ENCODE measurements around the gene DAB1. TPM values are rescaled to one million over a fixed set of nuclear protein-coding genes. Genes with fewer than 3 reads are reported as not detected.

Gene DAB1
- total RNA-seq, 1 donor from 2014 or later: 14.6 TPM

GRCh38 chr1:57324388-57324787 lies 99.5 kb downstream of the DAB1 start:
- H3K4me3 Mint-ChIP-seq: no peak overlapping the region
- Histone ChIP-seq H3K27ac (no peak overlapping the region), H4K20me1 (ENCODE audit: low read depth) (no peaks in the 10 kb centered on the region), H3K4me1 (peaks cover 20% of the 10 kb centered on the region), H3K79me2 (ENCODE audit: low read depth) (no peaks in the 10 kb centered on the region), H2AFZ (replicated peaks) (no peak overlapping the region), H3K36me3 (no peaks in the 10 kb centered on the region), H3K9ac (no peak overlapping the region), H3F3A (ENCODE audit: low read depth) (no peaks in the 10 kb centered on the region), H3K4me2 (no peak overlapping the region), H3K9me3 (ENCODE audit: low read depth) (no peaks in the 10 kb centered on the region), H3K4me3 (no peak overlapping the region), H3K27me3 (no peaks in the 10 kb centered on the region)
- peaks cover 17% of the 10 kb centered on the region for H3K4me1 Mint-ChIP-seq
- no peak overlapping the region for H3K27ac Mint-ChIP-seq
- no peaks in the 10 kb centered on the region for H3K27me3 Mint-ChIP-seq (ENCODE audit: insufficient read depth, low read depth)
- TF ChIP-seq, protein P1, sequence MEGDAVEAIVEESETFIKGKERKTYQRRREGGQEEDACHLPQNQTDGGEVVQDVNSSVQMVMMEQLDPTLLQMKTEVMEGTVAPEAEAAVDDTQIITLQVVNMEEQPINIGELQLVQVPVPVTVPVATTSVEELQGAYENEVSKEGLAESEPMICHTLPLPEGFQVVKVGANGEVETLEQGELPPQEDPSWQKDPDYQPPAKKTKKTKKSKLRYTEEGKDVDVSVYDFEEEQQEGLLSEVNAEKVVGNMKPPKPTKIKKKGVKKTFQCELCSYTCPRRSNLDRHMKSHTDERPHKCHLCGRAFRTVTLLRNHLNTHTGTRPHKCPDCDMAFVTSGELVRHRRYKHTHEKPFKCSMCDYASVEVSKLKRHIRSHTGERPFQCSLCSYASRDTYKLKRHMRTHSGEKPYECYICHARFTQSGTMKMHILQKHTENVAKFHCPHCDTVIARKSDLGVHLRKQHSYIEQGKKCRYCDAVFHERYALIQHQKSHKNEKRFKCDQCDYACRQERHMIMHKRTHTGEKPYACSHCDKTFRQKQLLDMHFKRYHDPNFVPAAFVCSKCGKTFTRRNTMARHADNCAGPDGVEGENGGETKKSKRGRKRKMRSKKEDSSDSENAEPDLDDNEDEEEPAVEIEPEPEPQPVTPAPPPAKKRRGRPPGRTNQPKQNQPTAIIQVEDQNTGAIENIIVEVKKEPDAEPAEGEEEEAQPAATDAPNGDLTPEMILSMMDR (IDR thresholded peaks at IDR 0.05): no peak
- H3K9me3 Mint-ChIP-seq: no peaks in the 10 kb centered on the region
- DNase-seq (ENCODE audit: low spot score): no peak
- no peaks in the 10 kb centered on the region for H3K36me3 Mint-ChIP-seq

GRCh38 chr1:57321776-57322175 lies 102.1 kb downstream of the DAB1 start:
- Histone ChIP-seq H3K4me3 (no peak overlapping the region), H3F3A (ENCODE audit: low read depth) (no peaks in the 10 kb centered on the region), H3K9me3 (ENCODE audit: low read depth) (no peaks in the 10 kb centered on the region), H3K27ac (no peak overlapping the region), H3K9ac (no peak overlapping the region), H3K36me3 (no peaks in the 10 kb centered on the region), H3K79me2 (ENCODE audit: low read depth) (no peaks in the 10 kb centered on the region), H3K4me1 (peaks cover 4% of the 10 kb centered on the region), H3K4me2 (no peak overlapping the region), H4K20me1 (ENCODE audit: low read depth) (no peaks in the 10 kb centered on the region), H2AFZ (replicated peaks) (no peak overlapping the region), H3K27me3 (no peaks in the 10 kb centered on the region)
- TF ChIP-seq EZH2phosphoT487 (IDR thresholded peaks at IDR 0.05) (no peak), EZH2 (IDR thresholded peaks at IDR 0.05) (no peak)
- TF ChIP-seq, protein P1 (IDR thresholded peaks at IDR 0.05): no peak
- H3K27me3 Mint-ChIP-seq (ENCODE audit: insufficient read depth, low read depth): peaks cover 4% of the 10 kb centered on the region
- DNase-seq (ENCODE audit: low spot score): no peak
- no peak overlapping the region for H3K27ac Mint-ChIP-seq
- H3K9me3 Mint-ChIP-seq: peaks cover 3% of the 10 kb centered on the region
- H3K4me3 Mint-ChIP-seq: no peak overlapping the region
- H3K4me1 Mint-ChIP-seq: peaks cover 3% of the 10 kb centered on the region
- peaks cover 3% of the 10 kb centered on the region for H3K36me3 Mint-ChIP-seq

GRCh38 chr1:57319791-57320190 lies 104.1 kb downstream of the DAB1 start:
- Histone ChIP-seq H3K79me2 (ENCODE audit: low read depth) (no peaks in the 10 kb centered on the region), H3K4me1 (peaks cover 4% of the 10 kb centered on the region), H3K36me3 (no peaks in the 10 kb centered on the region), H3K9me3 (ENCODE audit: low read depth) (no peaks in the 10 kb centered on the region), H3F3A (ENCODE audit: low read depth) (no peaks in the 10 kb centered on the region), H4K20me1 (ENCODE audit: low read depth) (no peaks in the 10 kb centered on the region), H3K4me3 (no peak overlapping the region), H3K4me2 (no peak overlapping the region), H2AFZ (replicated peaks) (no peak overlapping the region), H3K27ac (no peak overlapping the region), H3K27me3 (no peaks in the 10 kb centered on the region), H3K9ac (no peak overlapping the region)
- no peak for DNase-seq (ENCODE audit: low spot score)
- Mint-ChIP-seq H3K9me3 (peaks cover 3% of the 10 kb centered on the region), H3K27ac (no peak overlapping the region), H3K27me3 (ENCODE audit: insufficient read depth, low read depth) (peaks cover 4% of the 10 kb centered on the region), H3K4me1 (peaks cover 3% of the 10 kb centered on the region), H3K4me3 (no peak overlapping the region), H3K36me3 (peaks cover 3% of the 10 kb centered on the region)
- TF ChIP-seq, protein P1 (IDR thresholded peaks at IDR 0.05): no peak
- no peak for TF ChIP-seq EZH2 (IDR thresholded peaks at IDR 0.05)
- no peak for TF ChIP-seq EZH2phosphoT487 (IDR thresholded peaks at IDR 0.05)

Data from neural progenitor cell (in vitro differentiated cells).